Measurements from ENCODE around the gene GPC1.

GPC1 gene

DNA sequence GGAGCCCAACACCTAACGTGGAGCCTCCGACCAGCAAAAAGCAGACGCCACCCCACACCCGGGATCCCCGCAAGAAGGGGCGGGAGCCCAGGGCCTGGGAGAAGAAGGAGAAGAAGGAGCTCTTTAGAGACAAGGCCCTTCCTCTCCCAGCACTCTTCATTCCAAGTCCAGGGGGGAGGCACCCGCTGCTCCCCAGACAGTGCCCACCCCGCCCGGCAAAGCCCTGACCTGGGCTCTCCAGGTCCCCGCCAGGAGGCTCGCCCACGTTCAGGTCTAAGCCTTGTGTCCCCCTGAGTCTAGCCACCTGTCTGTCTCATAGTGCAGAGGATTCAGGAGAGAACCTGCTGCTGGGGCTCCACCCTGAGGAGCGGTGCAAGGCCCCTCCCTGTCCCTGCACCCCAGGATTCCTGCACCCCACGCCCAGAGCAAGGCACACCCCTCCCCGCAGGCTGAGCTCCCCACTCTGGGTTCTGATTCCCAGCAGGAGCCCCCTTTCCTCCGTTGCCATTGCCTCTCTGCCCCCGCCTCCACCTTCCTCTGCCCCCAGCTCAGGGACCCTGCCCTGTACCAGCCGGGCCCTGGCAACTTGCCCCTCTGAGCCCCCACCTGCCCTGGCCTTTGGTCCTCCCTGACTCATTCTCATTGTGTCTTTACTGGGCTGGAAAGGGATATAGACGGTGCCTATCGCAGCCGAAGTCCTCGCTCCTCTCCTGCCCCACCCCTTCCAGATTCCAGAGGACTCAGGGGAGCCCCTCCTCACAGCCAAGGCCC is 33.5 kb upstream of the GPC1 start:
- TF ChIP-seq, protein P1, sequence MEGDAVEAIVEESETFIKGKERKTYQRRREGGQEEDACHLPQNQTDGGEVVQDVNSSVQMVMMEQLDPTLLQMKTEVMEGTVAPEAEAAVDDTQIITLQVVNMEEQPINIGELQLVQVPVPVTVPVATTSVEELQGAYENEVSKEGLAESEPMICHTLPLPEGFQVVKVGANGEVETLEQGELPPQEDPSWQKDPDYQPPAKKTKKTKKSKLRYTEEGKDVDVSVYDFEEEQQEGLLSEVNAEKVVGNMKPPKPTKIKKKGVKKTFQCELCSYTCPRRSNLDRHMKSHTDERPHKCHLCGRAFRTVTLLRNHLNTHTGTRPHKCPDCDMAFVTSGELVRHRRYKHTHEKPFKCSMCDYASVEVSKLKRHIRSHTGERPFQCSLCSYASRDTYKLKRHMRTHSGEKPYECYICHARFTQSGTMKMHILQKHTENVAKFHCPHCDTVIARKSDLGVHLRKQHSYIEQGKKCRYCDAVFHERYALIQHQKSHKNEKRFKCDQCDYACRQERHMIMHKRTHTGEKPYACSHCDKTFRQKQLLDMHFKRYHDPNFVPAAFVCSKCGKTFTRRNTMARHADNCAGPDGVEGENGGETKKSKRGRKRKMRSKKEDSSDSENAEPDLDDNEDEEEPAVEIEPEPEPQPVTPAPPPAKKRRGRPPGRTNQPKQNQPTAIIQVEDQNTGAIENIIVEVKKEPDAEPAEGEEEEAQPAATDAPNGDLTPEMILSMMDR (IDR thresholded peaks at IDR 0.05; ENCODE audit: borderline replicate concordance, control extremely low read depth, extremely low read depth, insufficient read depth, missing control alignments): no peak
- in situ Hi-C loops (cut with MboI; ENCODE audit: low sequenced_read_pairs, unreplicated experiment): no loop called here
- no peak for DNase-seq (ENCODE audit: low spot score)

DNA sequence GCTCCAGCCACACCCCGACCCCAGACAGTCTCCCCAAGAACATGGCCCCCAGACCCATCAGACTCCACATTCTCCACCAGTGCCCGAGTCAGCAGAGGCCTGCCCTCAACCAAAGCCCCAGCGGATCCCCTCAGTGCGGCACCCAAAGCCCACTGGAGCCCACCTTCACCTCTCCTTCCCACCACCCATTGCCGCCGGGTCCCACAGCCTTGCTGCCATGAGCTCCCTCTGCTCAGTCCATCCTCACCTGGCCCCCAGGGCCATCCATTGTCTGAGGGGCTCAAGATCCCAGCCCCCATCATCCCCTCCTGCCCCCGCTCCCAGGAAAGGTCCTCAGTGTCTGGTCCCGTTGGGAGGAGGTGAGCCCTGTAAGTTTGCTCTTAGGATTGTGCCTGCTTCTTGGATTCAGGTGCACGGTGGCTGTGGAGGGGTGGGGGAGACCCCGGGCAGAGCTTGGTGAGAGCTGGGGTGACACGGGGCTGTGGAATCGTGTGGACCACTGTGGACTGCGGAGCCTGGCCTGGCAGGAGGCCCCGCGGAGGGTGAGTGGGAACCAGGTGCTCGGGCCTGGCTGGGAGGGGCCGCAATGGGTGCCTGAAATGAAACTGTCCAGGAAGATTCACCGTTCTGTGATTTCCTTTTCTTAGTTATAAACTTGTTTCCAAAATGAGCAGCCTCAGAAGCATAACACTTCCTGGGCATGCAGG is 32.7 kb upstream of the GPC1 start:
- in situ Hi-C loops (cut with MboI; ENCODE audit: low sequenced_read_pairs, unreplicated experiment): no loop called here
- TF ChIP-seq, protein P1 (IDR thresholded peaks at IDR 0.05; ENCODE audit: borderline replicate concordance, control extremely low read depth, extremely low read depth, insufficient read depth, missing control alignments): no peak
- DNase-seq (ENCODE audit: low spot score): no peak

DNA sequence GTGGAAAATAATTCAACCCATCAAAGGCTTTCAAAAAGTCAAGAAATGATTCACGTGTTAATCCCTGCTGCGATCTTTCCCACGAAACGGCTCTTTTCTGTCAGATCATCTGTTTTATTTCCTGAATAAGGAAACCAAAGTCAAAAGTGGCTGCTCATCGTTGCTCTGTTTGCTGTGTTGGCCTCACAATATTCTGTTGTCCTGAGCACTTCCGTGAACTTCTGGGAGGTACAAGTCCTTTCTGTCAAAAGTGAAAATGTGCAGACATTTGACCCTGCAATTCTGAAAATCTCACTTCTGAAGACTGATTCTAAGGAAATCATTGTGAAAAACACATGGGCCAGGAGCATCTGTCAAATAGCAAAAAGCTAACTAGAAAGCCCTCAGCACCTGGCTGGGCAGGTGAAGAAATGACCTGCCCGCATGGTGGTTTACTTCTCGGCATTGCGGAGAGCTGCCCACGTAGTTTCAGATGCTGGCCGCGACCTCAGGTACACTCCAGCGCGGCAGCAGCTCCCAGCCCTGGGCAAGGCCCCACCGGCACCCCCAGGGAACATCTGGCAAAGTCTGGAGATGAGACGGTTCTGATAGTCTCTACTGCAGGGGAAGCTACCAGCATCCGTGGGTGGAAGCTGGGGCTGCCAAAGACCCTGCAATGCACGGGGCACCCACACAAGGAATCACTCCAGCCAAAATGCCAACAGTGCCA is 31.9 kb upstream of the GPC1 start:
- TF ChIP-seq, protein P1 (IDR thresholded peaks at IDR 0.05; ENCODE audit: borderline replicate concordance, control extremely low read depth, extremely low read depth, insufficient read depth, missing control alignments): no peak
- DNase-seq (ENCODE audit: low spot score): no peak
- in situ Hi-C loops (cut with MboI; ENCODE audit: low sequenced_read_pairs, unreplicated experiment): no loop called here

DNA sequence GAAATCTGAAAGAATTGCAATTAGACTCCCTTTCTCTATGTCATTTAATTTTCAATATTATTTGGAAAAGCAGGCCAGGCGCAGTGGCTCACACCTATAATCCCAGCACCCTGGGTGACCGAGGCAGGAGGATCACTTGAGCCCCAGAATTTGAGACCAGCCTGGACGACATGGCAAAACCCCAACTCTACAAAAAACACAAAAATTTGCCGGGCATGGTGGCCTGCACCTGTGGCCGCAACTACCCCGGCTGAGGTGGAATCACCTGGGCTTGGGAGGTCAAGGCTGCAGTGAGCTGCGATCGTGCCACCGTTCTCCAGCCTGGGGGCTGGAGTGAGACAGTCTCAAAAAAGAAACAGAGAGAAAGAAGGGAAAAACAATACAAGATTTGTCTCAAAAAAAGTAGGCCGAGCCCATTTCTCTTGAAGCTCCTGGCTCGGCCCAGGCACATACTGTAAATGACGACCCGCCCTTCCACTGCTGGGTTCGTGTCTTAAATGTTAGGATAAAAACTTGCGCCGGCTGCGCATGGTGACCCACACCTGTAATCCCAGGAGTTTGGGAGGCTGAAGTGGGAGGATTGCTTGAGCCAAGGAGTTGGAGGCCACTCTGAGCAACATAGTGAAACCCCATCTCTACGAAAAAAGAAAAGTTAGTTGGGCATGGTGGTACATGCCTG is 31.1 kb upstream of the GPC1 start:
- TF ChIP-seq, protein P1 (IDR thresholded peaks at IDR 0.05; ENCODE audit: borderline replicate concordance, control extremely low read depth, extremely low read depth, insufficient read depth, missing control alignments): no peak
- in situ Hi-C loops (cut with MboI; ENCODE audit: low sequenced_read_pairs, unreplicated experiment): no loop called here
- DNase-seq (ENCODE audit: low spot score): no peak

DNA sequence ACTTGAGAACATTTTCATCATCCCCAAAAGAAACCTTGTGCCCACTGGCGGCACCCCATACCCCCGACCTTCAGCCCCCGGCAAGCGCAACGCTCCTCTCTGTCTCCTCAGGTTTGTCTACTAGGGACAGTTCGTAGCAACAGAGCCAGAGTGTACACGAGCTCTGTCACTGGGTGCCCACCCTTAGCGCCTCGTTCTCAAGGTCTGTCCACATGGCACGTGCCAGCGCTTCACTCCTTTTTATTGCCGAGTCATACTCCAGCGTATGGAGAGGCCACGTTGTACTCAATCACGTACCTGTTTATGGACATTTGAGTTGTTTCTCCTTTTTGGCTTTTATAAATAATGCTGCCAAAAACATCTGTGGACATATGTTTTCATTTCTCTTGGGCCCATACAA is 30.3 kb upstream of the GPC1 start:
- TF ChIP-seq, protein P1 (IDR thresholded peaks at IDR 0.05; ENCODE audit: borderline replicate concordance, control extremely low read depth, extremely low read depth, insufficient read depth, missing control alignments): no peak
- in situ Hi-C loops (cut with MboI; ENCODE audit: low sequenced_read_pairs, unreplicated experiment): no loop called here
- DNase-seq (ENCODE audit: low spot score): no peak

DNA sequence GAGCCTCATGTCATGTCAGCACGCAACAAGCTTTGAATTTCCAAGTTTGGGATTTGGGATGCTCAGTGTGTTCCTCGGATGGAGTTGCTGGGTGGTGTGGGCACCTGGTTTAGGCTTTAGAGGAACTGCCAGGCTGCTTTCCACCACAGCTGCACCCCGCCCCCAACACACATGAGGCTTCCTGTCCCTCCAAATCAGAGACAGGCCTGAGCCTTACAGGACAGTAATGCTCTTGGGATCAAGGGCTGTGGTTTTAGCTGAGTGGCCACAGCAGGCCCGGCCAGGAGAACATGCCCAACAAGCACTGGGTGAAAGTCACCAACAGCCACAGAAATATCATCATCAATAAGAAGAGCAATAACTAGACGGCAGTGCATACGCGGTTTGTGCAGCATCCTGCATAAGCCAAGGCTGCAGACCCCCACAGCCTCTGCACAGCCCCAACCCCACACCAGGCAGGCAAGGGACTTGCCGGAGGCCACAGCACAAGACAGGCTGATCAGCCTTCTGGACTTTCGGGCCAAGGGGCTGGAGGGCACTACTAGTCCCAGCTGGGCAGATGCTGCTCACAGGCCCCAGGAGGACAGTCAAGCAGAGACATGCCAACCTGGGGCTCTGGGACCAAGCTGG is 29.7 kb upstream of the GPC1 start:
- no peak for DNase-seq (ENCODE audit: low spot score)
- in situ Hi-C loops (cut with MboI; ENCODE audit: low sequenced_read_pairs, unreplicated experiment): no loop called here
- TF ChIP-seq, protein P1 (IDR thresholded peaks at IDR 0.05; ENCODE audit: borderline replicate concordance, control extremely low read depth, extremely low read depth, insufficient read depth, missing control alignments): no peak

Measured in GM13976 (cell line).